DND-41 (cell line): ENCODE results near the gene UBE2N.
"Not testable (repeated sequence)": the region's sequence is repeated elsewhere in the genome, so short reads cannot be mapped to it uniquely, and the experiment has no call there.

Experiments
- ATAC-seq: fragments of 200-7000 bp; cut with Tn5 transposase; 3 replicates; pipeline ENCODE4 v1.9.1; 2021; ENCODE audit warnings: low read depth; ENCODE audit not compliant: insufficient read depth
- DNase-seq: peaks from one replicate; pipeline ENCODE4 v3.0.0-alpha.2; 2020
- H2AFZ ChIP-seq: 2 replicates; pipeline ENCODE4 v1.6.0; 2012; ENCODE audit warnings: low read depth, low read length
- H3K27ac ChIP-seq: 2 replicates; pipeline ENCODE4 v1.5.1; 2012; ENCODE audit warnings: low read length, inconsistent platforms
- H3K27me3 ChIP-seq: fragments of 200-600 bp; sonication (generic); 2 replicates; pipeline ENCODE4 v1.6.0; 2012; ENCODE audit warnings: low read length, mild to moderate bottlenecking, inconsistent platforms; ENCODE audit not compliant: insufficient read depth, poor library complexity
- H3K36me3 ChIP-seq: 2 replicates; pipeline ENCODE4 v1.5.1; 2012; ENCODE audit warnings: low read length, inconsistent platforms; ENCODE audit not compliant: insufficient read depth
- H3K4me1 ChIP-seq: 2 replicates; pipeline ENCODE4 v1.5.1; 2012; ENCODE audit warnings: mild to moderate bottlenecking, low read length; ENCODE audit not compliant: insufficient read depth
- H3K4me2 ChIP-seq: 2 replicates; pipeline ENCODE4 v1.6.0; 2012; ENCODE audit warnings: mild to moderate bottlenecking, moderate library complexity, low read length, inconsistent platforms; ENCODE audit not compliant: insufficient read depth
- H3K4me3 ChIP-seq, 2 experiments: fragments of 200-600 bp in 1 of 2; shearing (Covaris generic) in 1 of 2; 2 replicates each; pipeline ENCODE4 v1.5.1; 2012 to 2016; ENCODE audit warnings: inconsistent platforms in 2 of 2, low read length in 2 of 2, mild to moderate bottlenecking in 2 of 2, low read depth in 1 of 2, moderate library complexity in 1 of 2
- H3K79me2 ChIP-seq: 2 replicates; pipeline ENCODE4 v1.6.0; 2012; ENCODE audit warnings: low read length, inconsistent platforms; ENCODE audit not compliant: insufficient read depth
- H3K9ac ChIP-seq: 2 replicates; pipeline ENCODE4 v1.6.0; 2012; ENCODE audit warnings: low read depth, mild to moderate bottlenecking, inconsistent platforms, low read length, moderate library complexity
- H3K9me3 ChIP-seq: 2 replicates; pipeline ENCODE4 v1.5.1; 2012; ENCODE audit warnings: low read length, moderate library complexity, mild to moderate bottlenecking, inconsistent platforms; ENCODE audit not compliant: insufficient read depth, severe bottlenecking
- H4K20me1 ChIP-seq: 2 replicates; pipeline ENCODE4 v1.6.0; 2012; ENCODE audit warnings: low read length; ENCODE audit not compliant: insufficient read depth
- EZH2 ChIP-seq: IDR thresholded peaks from 3 replicates; pipeline ENCODE4 v1.6.1; 2012; ENCODE audit warnings: borderline replicate concordance, low read depth, mild to moderate bottlenecking, moderate library complexity, low read length, inconsistent platforms; ENCODE audit not compliant: severe bottlenecking
- TF ChIP-seq, protein P1 (sequence below): IDR thresholded peaks from 2 replicates; pipeline ENCODE4 v1.5.1; 2012; ENCODE audit warnings: borderline replicate concordance, low read length, moderate library complexity, mild to moderate bottlenecking; ENCODE audit not compliant: poor library complexity, severe bottlenecking; ENCODE audit errors: extremely low read depth

Gene UBE2N

GRCh38 chr12:93413064-93413463 lies 28.7 kb downstream of the UBE2N start:
- no peak overlapping the region for H3K4me3 ChIP-seq
- peaks cover 83% of the 10 kb centered on the region for H3K79me2 ChIP-seq

DNA sequence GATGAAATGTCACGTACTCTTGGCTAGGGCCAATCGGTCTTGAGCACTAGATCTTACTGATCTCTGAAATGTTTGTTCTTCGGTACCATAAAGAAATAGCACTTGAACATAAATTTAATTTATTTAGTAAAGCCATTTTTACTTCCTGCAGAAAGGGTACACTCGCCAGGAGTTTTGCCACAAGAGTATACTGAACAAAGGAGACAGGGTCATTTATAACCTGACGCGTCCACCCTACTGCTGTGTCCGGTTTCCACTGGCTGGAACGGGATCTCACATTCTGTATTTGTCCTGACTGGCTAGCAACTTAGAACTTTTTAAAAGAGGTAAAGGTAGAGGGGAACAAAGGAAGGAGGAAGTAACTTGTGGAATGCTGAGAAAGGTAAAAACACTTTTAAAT lies 29.4 kb downstream of the UBE2N start:
- not testable (repeated sequence) for H3K27ac ChIP-seq
- peaks cover 69% of the 10 kb centered on the region for H4K20me1 ChIP-seq
- peaks cover 39% of the 10 kb centered on the region for H3K36me3 ChIP-seq

More at GRCh38 chr12:93413064-93413463, 28.7 kb downstream of the UBE2N start:
- no peaks in the 10 kb centered on the region for H3K9me3 ChIP-seq
- no peak for DNase-seq
- no peak overlapping the region for H2AFZ ChIP-seq
- H3K36me3 ChIP-seq, result peaks cover 32% of the 10 kb centered on the region
- H3K27me3 ChIP-seq, result no peaks in the 10 kb centered on the region
- ATAC-seq, result no peak
- no peak overlapping the region for H3K9ac ChIP-seq
- no peak overlapping the region for H3K27ac ChIP-seq
- H4K20me1 ChIP-seq, result peaks cover 71% of the 10 kb centered on the region
- no peaks in the 10 kb centered on the region; the same call in 1 of the 2 replicates for H3K4me1 ChIP-seq
- TF ChIP-seq EZH2, result no peak
- TF ChIP-seq, protein P1, sequence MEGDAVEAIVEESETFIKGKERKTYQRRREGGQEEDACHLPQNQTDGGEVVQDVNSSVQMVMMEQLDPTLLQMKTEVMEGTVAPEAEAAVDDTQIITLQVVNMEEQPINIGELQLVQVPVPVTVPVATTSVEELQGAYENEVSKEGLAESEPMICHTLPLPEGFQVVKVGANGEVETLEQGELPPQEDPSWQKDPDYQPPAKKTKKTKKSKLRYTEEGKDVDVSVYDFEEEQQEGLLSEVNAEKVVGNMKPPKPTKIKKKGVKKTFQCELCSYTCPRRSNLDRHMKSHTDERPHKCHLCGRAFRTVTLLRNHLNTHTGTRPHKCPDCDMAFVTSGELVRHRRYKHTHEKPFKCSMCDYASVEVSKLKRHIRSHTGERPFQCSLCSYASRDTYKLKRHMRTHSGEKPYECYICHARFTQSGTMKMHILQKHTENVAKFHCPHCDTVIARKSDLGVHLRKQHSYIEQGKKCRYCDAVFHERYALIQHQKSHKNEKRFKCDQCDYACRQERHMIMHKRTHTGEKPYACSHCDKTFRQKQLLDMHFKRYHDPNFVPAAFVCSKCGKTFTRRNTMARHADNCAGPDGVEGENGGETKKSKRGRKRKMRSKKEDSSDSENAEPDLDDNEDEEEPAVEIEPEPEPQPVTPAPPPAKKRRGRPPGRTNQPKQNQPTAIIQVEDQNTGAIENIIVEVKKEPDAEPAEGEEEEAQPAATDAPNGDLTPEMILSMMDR, result no peak
- H3K4me2 ChIP-seq, result no peak overlapping the region

DNA sequence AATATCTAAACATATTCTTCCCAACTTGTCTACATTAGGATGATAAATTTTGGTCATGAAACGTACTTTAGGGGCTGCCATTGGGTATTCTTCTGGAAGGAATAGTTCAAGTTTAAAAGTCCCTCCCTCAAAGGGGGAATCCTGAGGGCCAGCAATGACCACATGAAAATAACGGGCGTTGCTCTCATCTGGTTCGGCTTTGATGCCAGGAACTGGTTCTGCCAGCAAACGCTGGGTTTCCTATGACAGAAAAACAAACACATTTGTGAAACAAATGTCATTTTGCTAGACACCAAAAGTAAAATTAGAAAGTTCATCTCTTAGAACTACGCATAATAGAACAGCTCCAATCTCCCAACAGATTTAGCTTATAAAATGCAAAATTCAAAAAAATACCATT lies 30.7 kb downstream of the UBE2N start:
- not testable (repeated sequence) for H3K27ac ChIP-seq, H3K4me3 ChIP-seq, H3K27me3 ChIP-seq, H3K9me3 ChIP-seq, H3K4me1 ChIP-seq, H2AFZ ChIP-seq, H3K9ac ChIP-seq, ATAC-seq, H3K4me2 ChIP-seq, DNase-seq
- peaks cover 51% of the 10 kb centered on the region for H3K36me3 ChIP-seq
- H4K20me1 ChIP-seq, result peaks cover 60% of the 10 kb centered on the region
- peaks cover 68% of the 10 kb centered on the region for H3K79me2 ChIP-seq

More for the DNA sequence above, 29.4 kb downstream of the UBE2N start:
- H3K4me2 ChIP-seq, H3K4me3 ChIP-seq, H3K27me3 ChIP-seq, H3K9me3 ChIP-seq, DNase-seq, ATAC-seq, H3K9ac ChIP-seq, H3K4me1 ChIP-seq, H2AFZ ChIP-seq: not testable (repeated sequence)
- peaks cover 77% of the 10 kb centered on the region for H3K79me2 ChIP-seq

DNA sequence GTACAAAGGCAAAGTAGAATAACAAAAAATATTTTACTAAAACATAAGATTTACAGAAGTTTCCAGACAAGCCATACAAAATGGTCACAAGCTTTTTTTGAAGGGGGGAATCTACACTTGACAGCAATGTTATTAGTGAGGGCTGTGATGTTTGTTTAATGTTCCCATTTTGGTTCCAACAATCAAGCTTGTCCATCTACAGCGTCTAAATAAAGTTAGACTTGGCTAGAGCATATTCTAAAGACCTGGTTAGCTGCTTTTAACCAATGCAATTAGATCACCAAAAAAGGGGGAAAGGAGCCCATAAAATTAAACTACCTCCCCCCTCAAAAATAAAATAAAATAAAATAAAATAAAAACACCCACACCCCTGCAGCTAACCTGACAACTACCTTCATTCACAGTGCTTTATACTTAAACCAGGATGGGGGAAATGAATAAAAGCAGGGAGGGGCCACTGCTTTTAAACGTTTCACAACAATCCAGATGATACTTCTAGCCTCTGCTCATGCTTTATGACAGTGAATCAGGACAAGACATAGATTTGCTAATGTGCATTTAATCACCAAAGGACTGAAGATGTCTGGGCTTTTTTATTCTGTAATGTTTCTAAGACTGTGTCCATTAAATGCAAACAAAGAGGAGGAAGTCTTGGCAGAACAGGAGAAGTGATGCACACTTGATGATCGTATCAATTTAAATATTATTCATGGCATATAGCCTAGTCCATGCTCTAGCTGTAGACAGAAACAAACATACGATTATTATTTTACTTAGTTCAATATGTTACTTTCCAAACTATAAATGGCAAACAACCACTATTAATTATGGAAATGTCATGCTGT lies 32.2 kb downstream of the UBE2N start:
- H3K9me3 ChIP-seq, H2AFZ ChIP-seq, H3K27ac ChIP-seq, H3K4me3 ChIP-seq, ATAC-seq, H3K4me2 ChIP-seq, H3K4me1 ChIP-seq, DNase-seq, H3K9ac ChIP-seq, H3K27me3 ChIP-seq: not testable (repeated sequence)
- peaks cover 64% of the 10 kb centered on the region for H3K36me3 ChIP-seq
- peaks cover 46% of the 10 kb centered on the region for H4K20me1 ChIP-seq
- H3K79me2 ChIP-seq, result peaks cover 53% of the 10 kb centered on the region

GRCh38 chr12:93408813-93409212 lies 32.9 kb downstream of the UBE2N start:
- Histone ChIP-seq H3K79me2 (peaks cover 45% of the 10 kb centered on the region), H4K20me1 (peaks cover 38% of the 10 kb centered on the region), H3K9ac (no peak overlapping the region), H3K9me3 (no peaks in the 10 kb centered on the region), H3K4me1 (no peaks in the 10 kb centered on the region), H3K27ac (no peak overlapping the region), H3K36me3 (peaks cover 71% of the 10 kb centered on the region), H2AFZ (no peak overlapping the region), H3K27me3 (no peaks in the 10 kb centered on the region), H3K4me3 (no peak overlapping the region), H3K4me2 (no peak overlapping the region)
- DNase-seq (no peak), ATAC-seq (no peak)
- TF ChIP-seq, protein P1, result no peak
- TF ChIP-seq EZH2, result no peak
